T-helper 1 cell treated with Interleukin-12 subunit alpha and Interleukin-12 subunit beta and Interleukin-4 antibody, amounts not matched to agents 30 ng/mL and 1 ng/mL, for 36 hours (primary cell): Measurements from ENCODE around the gene SCO2. TPM values are rescaled to one million over a fixed set of nuclear protein-coding genes. Genes with fewer than 3 reads are reported as not detected.
"Not testable (repeated sequence)": the region's sequence is repeated elsewhere in the genome, so short reads cannot be mapped to it uniquely, and the experiment has no call there.

Source experiments
- intact Hi-C: fragments of 100-400 bp; cut with micrococcal nuclease; formaldehyde crosslinking; loops from one replicate; pipeline ENCODE4 v1.15.1; 2024
- total RNA-seq: library from RNA; stranded (reverse); gene quantifications from 2 replicates; pipeline ENCODE4 v1.2.3, GENCODE V29; 2022

The SCO2 gene
- total RNA-seq, 1 donor from 2014 or later = 11.0 TPM

DNA sequence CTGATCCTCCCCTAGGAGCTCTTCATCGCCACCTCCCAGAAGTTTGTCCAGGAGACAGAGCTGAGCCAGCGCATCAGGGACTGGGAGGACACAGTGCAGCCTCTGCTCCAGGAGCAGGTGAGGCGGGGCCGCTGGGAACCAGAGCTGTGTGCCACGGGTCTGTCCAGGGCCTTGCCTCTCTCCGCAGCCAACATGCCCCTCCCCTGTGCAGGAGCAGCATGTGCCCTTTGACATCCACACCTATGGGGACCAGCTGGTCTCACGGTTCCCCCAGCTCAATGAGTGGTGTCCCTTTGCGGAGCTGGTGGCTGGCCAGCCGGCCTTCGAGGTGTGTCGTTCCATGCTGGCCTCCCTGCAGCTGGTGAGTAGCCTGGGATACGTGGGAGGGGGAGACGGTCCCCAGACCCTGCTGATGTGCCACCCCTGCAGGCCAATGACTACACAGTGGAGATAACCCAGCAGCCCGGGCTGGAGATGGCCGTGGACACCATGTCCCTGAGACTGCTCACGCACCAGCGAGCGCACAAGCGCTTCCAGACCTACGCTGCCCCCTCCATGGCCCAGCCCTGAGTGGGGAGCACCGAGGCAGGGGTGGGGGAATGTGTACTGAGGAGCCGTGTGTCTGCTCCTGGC lies 2.5 kb downstream of the SCO2 start:
- intact Hi-C loops = no loop called here

DNA sequence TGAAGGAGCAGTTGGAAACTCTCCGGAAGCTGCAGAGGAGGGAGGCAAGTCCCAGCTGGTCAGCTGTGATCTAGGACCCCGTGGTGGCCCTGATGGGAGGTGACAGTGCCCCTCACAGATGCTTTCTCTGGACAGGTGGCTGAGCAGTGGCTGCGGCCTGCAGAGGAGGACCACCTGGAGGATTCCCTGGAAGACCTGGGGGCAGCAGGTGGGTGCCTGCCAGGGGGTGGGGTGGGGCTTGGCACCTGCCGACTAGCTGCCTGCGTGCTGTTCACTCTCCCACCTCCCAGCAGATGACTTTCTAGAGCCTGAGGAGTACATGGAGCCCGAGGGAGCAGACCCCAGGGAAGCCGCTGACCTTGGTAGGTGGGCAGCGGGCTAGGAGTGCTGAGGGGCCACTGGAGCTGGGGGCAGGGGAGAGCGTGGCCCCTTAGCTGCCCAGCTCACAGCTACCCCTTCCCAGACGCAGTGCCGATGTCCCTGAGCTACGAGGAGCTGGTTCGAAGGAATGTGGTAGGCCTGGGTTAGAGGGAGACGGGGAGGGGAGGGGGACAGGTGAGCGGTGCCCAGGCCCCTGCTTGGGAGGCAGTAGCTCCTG lies 3.1 kb downstream of the SCO2 start:
- intact Hi-C loops = no loop called here

DNA sequence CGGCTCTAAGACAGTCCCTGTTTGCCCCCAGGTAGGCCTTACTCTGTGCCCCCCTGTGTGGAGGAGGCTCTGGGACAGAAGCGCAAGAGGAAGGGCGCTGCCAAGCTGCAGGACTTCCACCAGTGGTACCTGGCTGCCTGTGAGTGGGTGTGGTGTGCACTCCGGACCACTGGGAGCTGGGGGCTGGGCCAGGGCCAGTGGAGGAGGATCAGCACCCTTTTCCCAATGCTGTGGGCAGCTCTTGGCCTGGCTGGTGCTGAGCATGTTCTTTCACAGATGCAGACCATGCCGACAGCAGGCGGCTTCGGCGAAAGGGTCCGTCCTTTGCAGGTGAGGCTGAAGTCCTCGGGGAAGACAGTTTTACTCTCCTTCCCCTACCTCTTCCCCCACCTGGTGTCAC lies 3.7 kb downstream of the SCO2 start:
- intact Hi-C loops = no loop called here

DNA sequence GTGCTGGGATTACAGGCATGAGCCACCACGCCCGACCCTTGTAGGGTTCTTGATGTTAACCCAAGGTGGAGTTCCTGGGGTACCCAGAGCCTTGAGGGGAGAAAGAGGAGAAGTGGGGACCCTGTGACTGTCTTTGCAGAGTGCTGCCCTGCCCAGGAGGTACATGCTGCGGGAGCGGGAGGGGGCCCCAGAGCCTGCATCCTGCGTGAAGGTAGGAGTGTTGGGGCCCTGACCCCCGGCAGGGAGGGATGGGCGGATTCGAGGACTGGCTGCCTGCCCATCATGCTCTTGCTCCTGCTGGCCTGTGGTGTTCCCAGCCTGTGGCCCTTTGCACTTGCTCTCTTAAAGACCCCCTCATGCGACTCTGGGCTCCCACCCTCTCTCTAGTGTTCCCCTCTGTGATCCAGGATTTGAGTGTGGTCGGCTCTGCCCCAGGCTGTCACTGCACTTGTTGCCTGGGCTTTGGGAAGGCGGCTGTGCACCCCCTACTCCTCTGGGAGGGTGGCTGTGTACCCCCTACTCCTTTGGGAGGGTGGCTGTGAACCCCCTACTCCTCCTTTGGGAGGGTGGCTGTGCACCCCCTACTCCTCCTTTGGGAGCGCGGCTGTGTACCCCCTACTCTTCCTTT lies 4.5 kb downstream of the SCO2 start:
- intact Hi-C loops = no loop called here

DNA sequence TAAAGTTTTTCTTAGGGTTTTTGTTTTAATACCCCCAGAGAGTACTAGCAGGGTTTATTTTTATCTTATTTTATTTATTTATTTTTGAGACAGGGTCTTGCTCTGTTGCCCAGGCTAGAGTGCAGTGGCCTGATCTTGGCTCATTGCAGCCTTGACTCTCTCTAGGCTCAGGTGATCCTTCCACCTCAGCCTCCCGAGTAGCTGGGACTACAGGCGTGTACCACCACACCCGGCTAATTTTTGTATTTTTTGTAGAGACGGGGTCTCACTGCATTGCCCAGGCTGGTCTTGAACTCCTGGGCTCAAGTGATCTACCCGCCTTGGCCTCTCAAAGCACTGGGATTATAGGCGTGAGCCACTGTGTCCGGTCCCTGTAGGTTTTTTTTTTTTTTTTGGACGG lies 5.2 kb downstream of the SCO2 start:
- intact Hi-C loops = not testable (repeated sequence)

DNA sequence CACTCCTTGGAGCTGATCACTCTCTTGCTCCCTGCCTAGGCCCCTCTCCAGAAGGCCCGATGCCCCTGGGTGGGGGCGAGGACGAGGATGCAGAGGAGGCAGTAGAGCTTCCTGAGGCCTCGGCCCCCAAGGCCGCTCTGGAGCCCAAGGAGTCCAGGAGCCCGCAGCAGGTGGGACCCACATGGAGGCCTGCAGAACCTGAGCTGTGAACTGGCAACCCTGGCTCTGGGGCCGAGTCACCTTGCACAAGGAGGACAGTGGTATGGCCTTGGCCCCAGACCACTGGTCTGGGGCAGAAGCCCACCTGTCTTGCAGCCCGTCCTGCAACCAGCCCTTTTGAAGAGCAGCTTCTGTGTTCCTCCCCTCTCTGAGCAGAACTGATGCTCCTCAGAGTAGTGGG lies 6.2 kb downstream of the SCO2 start:
- intact Hi-C loops = no loop called here

DNA sequence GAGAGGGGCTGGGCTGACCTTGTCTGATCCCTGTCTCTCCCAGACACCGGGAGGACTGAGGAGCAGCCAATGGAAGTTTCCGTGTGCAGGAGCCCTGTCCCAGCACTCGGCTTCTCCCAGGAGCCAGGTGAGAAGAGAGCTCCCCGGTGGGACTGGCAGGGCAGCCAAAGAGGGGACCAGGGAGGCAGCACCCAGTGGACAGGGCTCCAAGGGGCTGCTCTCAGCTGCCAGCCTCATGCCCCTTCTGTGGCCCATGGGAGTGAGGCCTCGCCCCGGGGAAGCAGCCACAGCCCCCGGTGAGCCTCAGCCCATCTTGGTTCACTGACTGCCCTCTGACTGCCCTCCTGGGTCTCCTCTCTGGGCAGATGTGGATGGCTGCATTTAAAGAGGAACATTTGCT lies 6.8 kb downstream of the SCO2 start:
- intact Hi-C loops = no loop called here

DNA sequence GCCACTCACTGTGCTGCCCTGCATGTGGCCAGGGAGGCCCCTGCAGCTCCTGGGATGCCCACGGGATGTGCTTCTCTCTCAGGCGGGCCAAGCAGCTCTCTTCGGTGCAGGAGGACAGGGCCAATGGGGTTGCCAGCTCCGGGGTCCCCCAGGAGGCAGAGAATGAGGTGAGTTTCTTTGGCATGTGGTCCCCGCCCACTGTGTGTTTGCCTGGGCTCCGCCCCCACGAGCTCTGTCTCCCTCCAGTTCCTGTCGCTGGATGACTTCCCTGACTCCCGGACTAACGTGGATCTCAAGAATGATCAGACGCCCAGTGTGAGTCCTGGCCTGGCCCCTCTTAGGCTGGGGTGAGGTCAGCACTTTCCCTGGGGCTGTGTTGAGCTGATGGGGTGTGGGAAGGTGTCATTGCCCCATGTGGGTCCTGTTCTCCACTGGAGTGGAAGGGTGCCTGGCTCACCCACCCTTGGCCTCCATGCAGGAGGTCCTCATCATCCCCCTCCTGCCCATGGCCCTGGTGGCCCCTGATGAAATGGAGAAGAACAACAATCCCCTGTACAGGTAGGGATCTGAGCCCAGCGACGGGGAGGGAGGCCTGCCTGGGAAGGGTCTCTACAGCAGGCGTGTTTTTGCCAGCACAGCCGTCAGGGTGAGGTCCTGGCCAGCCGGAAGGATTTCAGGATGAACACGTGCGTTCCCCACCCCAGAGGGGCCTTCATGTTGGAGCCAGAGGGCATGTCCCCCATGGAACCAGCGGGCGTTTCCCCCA lies 7.7 kb downstream of the SCO2 start:
- intact Hi-C loops = no loop called here

DNA sequence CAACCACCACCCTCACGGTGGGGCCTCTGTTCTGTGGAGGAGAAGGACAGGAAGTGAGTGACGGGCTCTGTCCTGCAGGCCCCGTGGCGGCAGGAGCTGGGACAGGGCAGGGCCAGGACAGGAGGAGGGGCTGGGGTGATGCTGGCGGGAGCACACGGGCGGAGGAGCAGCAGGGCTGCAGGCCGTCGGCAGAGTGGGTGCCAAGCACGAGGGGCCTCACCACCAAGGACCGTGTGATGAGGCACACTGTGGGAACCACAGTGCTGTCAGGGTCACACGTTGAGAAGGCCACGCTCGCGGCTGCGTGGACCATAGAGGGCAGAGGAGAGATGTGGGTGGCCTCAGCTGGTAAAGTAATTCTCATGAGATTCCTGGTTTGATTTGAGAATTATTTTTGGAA lies 8.5 kb downstream of the SCO2 start:
- intact Hi-C loops = no loop called here

DNA sequence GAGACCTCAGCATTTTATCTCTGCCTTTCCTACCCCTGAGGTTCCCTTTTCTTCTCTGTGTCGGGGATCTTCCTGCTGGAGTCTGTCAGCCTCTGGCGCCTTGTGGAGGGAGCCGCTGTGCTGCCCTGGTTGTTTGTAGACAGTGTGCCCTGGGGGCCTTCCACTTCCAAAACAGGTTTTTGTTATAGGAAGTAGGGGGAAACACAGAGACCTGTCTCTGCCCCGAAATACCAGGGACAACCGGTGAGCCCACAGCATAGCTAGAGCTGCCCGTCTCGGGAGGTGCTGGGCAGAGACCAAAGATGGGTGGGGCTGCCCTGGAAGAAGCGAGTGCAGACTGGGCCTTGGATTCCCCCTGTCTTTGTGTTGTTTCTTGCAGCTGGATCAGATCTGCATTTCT lies 9.3 kb downstream of the SCO2 start:
- intact Hi-C loops = no loop called here

DNA sequence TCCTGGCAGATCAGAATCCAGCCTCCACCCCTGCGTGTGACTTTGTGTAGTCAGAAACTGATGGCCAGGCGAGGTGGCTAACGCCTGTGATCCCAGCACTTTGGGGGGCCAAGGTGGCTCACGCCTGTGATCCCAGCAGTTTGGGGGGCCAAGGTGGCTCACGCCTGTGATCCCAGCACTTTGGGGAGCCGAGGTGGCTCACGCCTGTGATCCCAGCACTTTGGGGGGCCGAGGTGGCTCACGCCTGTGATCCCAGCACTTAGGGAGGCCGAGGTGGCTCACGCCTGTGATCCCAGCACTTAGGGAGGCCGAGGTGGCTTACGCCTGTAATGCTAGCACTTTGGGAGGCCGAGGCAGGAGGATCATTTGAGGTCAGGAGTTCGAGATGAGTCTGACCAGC lies 12.2 kb downstream of the SCO2 start:
- intact Hi-C loops = no loop called here

DNA sequence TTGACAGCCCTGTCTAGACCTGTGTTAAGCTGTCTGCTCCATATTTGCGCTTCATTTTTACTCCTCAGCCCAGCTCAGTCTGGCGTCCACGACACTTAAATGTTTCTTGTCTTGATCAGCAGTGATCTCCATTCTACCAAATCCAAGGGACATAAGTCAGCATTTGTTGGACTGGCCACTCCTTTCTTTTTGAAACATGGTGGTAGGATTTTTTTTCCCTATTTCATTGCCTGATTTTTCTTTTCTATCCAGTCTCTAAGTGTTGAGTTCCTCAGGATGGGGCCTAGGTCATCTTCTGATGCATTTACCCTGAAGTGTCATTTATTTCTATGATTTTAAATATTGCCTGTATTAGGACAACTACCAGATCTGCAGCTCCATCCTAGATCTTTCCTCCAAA lies 16.5 kb downstream of the SCO2 start:
- intact Hi-C loops = loop anchor here (1.0 to 5.0 kb wide), 8 partner anchors 16 to 317 kb away; partner anchors contain the start of genes ARSA, CHKB, MAPK11 and SCO2

DNA sequence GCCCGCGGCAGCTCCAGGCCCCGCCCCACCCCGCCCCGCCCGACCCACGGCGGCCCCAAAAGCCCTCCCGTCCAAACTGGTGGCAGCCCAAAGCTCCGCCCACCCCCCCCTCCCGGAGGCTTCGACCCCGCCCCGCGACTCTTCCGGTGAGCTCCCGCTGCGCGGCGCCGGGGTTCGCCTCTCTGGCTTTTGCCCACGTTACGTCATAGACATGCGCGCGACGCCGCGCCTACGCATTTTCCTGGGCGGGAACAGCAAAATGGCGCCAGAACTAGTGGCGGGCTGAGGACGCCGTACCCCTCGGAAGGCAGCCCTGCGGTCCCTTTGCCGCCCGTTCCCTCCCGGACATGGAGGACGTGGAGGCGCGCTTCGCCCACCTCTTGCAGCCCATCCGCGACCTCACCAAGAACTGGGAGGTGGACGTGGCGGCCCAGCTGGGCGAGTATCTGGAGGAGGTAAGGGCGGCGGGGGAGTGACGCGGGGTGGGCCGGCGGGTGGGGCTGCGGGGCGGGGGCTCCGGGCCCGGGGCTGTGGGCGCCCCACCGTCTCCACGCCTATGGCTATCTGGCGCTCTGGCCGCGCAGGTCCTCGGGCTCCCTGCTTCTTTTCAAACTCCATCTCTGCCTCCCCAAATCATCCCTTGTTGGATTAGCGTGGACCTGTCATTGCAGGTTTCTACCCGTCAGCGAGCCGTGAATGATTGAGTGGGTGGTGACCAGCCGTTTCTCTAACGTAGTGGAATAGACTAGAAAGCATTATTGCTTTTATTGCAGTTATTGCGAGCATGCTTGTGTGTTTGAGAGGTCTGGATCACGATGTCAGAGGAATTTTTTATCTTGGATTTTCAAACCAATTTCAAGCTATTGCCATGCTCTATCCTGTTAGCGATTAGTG lies 17.2 kb downstream of the SCO2 start, which contains the start of gene NCAPH2:
NCAPH2 (plus strand) TSS at position 234 of the 894 bp plus-strand sequence; CDS start at position 348, 114 bp downstream.
- intact Hi-C loops = loop anchor here (1.0 to 5.0 kb wide), 12 partner anchors 17 to 316 kb away; partner anchors contain the start of genes ARSA, CHKB, MAPK11 and PPP6R2

DNA sequence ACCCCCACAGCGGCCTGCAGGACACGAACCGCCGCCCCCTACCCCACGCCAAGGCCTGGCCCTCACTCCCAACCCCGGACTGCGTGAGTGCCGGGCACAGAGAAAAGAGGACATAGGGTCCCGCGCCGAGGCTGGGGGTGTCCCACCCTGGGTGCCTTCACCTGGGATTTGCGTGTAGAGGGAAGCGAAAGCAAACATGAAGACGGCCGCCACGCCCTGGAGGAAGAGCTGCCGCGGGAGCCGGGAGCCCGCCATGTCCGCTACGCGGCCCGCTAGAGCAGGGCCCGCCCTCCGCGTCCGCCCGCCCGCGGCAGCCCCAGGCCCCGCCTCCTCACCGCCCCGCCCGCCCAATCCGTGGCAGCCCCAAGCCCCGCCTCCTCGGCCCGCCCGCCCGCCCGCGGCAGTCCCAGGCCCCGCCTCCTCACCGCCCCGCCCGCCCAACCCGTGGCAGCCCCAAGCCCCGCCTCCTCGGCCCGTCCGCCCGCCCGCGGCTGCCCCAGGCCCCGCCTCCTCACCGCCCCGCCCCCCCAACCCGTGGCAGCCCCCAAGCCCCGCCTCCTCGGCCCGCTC lies 17.9 kb downstream of the SCO2 start, which contains the start of gene LMF2:
LMF2 (minus strand) TSS at position 282 of the 570 bp plus-strand sequence; CDS start at position 255, 27 bp downstream.
- intact Hi-C loops = loop anchor here (1.0 to 5.0 kb wide), 6 partner anchors 32 to 315 kb away; partner anchors contain the start of genes MAPK11, PPP6R2 and SBF1

DNA sequence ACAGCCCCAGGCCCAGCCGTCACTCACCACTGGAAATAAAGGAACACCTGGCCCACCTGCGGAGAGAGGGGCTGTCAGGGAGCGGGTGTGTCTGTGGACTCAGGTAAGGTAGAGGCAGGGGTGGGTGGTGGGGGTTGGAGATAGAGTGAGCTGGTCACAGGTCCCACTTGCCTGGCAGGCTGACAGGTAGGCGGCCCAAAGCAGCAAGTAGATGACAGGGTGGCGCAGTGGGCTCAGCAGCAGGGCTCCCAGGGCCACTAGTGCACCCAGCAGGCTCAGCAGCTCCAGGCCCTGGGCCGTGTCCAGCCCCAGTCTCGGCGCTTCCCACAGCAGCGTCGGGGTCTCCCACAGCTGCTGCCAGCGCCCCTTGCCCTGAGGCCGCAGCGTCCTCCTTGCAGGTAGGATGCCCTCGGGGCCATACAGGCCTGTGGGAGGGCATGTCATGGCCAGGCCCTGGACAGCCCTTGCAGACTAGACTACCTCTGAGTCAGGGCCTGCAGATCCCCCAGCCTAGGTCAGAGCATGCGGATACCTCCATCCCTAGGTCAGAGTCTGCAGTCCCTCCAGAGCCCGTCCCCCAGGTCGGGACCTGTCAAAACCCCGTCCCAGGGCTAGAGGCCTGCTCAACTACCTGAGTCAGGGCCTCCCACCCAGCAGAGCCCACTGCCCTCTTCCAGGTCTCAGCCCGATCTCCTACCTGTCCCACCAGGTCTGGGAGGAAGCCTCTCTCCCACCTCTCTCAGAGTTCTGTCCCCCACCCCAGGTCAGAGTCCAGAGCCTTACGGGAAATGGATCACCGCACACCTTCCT lies 18.6 kb downstream of the SCO2 start:
- intact Hi-C loops = loop anchor here (1.0 to 5.0 kb wide), 6 partner anchors 32 to 315 kb away; partner anchors contain the start of genes MAPK11, PPP6R2 and SBF1

DNA sequence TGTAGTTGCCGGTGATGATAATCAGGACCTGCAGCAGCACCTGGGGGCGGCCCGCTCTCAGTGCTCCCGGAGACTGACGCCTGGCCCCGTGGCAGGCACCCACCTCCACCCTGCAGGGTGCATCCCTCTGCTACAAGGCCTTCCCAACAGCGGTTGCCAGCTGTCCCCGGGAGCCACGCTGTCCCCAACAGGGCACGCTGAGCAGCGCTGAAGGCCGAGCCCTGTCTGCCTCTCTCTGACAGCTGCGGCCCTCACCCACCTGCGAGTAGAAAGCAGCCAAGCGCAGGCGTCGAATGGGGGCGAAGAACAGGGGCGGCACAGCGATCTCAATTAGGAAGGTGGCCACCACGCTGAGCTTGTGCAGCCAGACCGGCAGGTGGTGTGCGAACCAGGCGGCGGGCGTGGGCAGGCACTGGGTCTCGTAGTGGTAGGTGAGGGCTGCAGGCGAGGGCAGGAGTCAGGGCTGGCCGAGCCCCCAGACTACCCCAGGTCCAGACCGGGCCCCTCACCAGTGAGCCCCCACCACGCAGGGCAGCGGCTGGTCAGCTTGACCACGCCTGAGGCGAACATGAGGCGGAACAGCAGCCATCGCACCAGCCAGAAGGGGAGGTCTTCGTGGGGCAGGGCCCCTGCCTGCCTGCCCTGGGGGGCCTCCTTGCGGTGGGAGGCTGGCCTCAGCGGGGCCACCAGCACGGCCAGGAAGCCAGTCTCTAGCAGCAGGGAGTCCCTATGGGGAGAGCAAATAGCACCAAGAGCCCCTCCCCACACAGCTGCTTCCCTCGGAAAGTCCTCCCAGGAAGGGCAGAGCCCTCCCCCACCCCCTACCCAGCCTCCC lies 19.4 kb downstream of the SCO2 start:
- intact Hi-C loops = loop anchor here (2.0 to 5.0 kb wide), 3 partner anchors 163 to 314 kb away; partner anchors contain the start of genes MAPK11 and PPP6R2

DNA sequence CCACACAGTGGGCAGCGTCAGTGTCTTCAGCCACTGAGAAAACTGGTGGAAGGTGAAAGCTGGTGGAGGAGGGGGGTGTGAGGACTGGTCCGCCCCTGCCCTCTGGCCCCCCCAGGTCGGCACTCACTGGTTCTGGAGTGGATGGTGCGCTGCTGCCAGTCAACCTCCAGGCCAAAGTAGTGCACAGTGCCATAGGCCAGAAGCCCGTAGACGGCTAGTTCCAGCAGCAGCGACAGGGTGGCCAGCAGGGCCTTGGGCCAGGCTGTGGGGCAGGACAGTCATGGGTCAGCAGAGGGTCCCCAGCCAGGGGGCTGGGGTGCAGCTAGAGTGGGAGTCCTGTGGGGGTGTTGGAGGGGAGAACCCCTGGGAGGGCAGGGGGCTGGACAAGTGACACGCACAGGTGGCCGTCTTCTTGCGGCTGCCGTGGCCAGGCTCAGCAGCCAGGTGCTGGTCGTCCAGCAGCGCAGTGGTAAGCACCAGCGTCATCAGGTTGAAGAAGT lies 20.1 kb downstream of the SCO2 start:
- intact Hi-C loops = loop anchor here (5.0 kb wide), 2 partner anchors 233 to 313 kb away; partner anchors contain the start of gene MAPK11
